ENCODE results near the gene TCF7L1.

Gene TCF7L1

DNA sequence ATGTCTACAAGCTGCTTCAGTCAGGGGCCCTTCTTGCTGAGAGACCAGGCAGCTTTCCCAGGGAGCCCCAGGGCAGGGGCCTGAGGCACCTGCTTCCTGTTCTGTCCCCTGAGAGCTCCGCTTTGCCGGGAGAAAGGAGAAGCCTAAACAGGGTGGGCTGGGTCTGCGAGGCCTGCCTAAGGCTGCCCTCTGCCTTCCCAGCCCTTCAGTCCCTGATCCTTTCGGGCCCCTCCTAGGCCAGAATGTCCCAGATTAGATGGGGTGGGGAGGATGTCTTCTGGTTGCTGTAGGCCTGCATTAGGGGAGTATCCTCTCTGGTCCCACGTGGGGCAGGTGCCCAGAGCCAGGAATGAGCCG lies 122.2 kb downstream of the TCF7L1 start:
- DNase-seq (ENCODE audit: low read depth), result no peak

DNA sequence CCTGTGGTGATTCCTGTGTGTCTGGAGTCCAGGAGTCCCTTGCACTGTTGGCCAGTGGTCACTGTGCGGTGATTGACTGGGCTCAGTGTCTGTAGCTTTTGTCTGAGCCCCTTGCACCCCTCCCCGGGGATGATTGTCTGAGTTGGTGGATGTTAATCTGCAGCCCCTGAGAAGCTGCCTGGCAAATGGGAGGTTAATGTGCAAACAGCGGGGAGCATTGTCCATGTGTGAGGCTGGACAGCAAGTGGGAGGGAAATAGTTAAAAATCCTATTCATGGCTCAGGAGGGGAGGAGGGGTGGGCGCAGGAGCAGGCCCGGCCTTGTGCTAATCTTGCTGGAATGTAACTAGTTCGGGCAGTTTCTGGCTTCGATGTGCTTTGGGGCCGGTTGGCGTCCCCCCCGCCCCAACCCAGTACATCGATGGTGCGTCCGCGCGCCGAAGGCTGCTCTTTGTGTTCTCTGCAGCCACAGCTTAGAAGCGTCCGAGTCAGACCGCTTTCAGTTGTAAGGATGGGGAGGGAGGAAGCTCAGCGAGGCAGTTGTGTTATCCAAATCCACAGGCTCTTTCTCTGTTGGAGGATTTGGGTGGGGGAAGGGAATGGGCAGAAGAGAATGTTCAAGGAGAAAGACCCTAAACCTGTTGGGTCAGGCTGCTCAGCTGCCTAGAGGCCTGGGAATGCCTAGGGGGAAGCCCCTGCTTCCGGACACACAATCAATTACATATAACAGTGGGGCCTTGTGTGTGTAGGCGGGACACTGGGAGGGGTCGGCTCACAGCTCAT lies 122.8 kb downstream of the TCF7L1 start:
- DNase-seq (ENCODE audit: low read depth), result no peak

DNA sequence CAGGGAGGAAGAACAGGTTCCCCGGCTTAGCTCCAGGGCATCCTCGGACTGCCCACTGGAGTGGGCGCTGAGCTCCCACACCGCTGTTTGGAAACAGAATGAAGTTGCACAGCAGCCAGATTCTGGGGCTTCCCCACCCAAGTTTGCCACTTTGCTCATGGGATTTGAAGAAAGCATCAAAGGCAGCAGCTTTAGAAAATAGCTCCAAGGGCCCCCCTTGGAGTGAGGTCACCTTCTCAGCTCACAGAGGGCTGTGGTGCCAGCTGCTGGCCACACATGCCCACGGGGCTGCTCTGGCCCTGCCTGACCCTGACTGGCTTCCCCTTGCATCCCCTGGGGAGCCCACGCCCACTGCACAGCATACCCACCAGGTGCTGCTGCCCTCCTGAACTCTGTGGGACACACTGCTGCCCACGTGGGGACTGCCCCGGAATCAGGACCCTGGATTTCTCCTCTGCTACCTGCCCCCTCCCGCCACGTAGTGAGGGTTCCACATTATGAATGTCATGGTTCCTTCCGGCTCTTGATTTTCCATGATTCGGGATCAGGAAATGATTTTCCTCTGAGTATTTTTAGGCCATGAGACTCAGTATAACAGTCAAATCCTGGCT lies 124.3 kb downstream of the TCF7L1 start:
- DNase-seq (ENCODE audit: low read depth), result no peak

GRCh38 chr2:85257970-85258605 lies 124.9 kb downstream of the TCF7L1 start:
- DNase-seq (ENCODE audit: low read depth), result no peak

DNA sequence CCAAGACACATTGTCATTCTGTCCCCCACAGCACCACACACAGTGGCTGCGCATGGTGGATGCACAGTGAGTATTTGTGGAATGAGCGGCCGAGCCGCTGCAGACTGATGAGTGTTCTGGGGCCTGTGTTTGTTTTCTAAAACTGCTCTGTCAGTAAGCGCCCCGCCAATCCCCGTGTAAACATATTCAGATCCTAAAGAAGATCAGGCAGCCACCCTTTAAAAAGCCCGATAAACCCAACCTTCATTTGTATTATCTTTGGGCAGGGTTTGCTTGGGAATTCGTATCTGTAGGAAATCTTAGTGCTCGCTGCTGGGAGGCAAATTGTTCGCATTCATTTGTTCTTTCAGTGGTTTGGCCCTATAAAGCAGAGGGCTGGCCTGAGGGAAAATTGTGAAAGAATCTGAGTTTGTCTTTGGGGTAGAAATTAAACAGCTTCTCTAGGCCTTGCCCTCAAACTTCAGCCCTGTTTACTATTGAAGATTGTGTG lies 126.0 kb downstream of the TCF7L1 start:
- no peak for DNase-seq (ENCODE audit: low read depth)

DNA sequence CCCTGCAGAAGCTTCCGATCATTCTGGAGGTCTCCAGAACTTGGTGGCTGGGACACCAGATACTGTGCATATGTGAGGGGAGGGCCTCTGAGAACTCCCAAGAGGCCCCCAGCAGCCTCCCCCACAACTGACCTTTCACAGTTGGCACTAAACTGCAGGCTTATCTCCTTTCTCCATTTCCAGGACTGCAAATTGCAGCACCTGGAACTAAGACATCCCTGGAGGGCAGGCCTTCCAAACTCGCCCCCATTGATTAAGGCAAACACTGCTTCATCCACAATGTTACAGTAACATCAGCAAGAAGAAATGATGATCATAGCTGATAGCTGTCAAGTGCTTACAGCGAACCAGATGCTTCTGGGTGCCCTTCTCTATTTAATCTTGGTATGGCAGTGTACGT lies 126.7 kb downstream of the TCF7L1 start:
- DNase-seq (ENCODE audit: low read depth), result no peak

DNA sequence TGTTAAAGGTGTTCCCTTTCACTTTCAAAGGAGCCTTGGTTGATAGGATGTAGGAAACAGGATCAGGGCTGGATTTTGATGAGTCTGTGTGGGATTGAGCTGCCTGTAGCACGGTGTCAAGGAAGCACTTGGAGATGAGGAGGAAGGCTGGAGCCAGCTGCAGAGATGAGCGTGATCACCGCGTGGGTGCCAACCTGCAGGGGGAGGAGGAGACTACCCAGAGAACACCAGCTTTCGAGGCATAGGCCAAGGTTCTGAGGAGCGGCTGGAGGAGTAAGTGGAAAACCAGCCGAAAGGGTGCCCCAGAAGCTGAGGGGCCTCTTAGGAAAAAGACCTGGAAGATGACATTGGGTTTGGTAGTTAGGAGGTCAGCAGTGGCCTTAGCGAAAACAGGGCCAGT lies 130.4 kb downstream of the TCF7L1 start:
- no peak for DNase-seq (ENCODE audit: low read depth)

GRCh38 chr2:85264471-85264870 lies 131.3 kb downstream of the TCF7L1 start:
- DNase-seq (ENCODE audit: low read depth), result no peak

- no peak for DNase-seq (ENCODE audit: low read depth)
Observed at GRCh38 chr2:85265304-85265703, 132.1 kb downstream of the TCF7L1 start.

DNA sequence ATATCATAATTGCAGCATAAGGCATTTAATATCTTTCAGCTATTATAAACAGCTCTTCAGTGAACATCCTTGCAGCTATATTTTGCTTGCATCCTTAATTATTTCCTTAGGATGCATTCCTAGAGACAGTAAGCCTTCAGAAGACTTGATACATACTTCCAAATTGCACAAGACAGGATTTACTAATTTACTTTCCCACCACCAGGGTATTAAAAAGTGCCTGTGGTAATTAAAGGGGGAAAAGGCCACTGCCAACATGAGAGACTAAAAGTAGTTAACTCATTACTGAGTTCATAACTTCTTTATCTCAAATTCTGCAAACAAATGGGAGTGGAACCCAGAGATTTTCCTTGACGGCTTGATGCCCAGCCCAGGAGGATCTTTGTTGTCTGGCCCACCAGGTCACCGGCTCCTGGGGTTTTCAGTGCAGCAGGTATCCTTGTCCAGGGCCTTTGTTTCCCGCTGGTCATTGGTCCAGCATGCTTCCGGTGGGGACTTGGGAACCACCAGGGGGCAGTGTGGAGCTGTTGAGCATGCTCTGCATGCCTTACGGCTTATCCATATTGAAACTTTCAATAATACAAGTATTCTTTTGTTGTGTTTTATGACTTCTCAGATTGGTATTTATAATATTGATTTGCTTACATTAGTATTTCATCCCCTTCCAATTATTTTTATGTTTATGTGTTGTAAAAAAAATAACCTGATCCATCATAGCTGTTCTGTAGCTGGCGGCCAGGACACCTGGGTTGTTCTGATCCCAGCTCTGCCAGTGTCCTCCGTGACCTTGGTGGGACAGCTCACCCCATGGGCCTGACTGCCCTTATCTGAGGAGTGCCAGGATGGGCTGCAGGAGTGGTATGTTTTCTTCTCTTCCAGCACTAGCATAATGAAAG lies 133.2 kb downstream of the TCF7L1 start:
- no peak for DNase-seq (ENCODE audit: low read depth)

DNA sequence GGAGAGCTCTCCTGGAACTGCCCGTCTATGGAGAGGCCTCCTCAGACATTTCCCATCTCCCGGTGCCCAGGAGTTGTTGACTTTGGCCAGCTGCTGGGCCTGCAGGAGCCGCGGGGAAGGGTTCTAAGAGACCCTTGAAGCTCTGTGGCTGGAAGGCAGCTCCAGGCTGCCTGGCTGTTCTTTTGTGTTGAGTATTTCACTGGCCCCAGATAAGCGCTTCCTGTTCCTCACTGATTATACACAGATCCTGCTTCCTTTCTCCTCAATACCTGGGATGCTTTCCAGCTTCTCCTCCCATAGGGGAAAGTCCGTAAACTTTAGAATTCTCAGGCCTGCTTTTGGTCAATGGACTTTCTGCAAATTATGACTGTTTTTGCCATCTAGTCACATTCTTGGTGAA lies 136.8 kb downstream of the TCF7L1 start:
- no peak for DNase-seq (ENCODE audit: low read depth)

DNA sequence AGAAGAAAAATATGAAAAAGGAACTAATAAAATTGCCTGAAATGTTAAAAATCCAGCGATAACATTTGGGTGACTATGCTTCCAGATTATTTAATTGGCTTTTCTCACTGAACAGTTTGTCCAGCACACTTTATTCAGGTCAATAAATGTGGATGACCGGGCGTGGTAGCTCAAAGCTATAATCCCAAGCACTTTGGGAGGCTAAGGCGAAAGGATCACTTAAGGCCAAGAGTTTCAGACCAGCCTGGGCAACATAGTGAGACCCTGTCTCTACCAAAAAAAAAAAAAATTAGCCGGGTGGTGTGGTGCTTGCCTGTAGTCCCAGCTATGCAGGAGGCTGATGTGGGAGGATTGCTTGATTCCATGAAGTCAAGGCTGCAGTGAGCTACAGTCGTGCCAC lies 139.2 kb downstream of the TCF7L1 start:
- no peak for DNase-seq (ENCODE audit: low read depth)

DNA sequence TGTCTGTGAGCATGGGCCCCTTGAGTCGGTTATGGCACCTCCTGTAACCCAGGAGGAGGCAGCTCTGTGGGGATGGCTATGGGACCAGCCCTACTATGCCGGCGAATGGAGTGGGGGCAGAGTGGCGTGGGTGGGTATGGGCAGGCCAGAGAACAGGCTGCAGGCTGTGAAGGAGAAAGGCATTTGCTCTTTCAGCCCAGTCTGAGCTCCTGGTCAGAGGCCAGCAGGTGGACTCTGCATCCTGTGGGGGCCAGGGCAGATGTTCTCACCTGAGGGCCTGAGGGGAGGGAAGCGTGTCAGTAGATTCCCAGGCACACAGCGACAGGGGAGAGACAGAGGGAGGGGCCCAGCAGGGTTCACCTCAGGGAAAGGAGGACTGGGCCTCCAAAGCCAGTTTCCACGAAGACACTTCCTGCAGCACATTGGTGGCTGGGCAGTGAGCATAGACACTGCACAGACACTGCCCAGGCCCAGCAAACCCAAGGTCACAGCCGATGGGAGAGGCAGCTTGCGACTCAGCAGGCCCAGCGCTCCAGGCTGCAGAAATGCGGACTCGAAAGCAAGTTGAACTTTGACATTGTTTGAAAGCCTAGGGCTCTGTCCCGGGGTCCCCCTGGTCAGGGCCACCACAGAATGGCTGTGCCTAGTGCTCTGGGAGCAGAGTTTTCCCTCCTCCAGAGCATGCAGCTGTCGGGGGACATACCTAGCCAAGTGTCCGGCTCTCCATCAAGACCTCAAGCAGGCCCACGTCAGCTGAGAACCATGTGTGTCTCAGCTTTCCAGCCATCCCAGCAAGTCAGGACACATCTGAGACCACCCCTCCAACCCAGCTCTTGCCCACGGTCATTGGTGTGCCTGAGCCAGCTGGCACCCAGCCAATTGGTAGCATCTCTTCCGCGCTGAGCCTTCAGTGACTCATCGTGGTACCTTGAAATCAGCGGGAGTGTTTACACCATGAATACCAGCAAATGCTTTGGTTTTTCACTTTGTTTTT lies 140.8 kb downstream of the TCF7L1 start:
- DNase-seq (ENCODE audit: low read depth), result no peak

DNA sequence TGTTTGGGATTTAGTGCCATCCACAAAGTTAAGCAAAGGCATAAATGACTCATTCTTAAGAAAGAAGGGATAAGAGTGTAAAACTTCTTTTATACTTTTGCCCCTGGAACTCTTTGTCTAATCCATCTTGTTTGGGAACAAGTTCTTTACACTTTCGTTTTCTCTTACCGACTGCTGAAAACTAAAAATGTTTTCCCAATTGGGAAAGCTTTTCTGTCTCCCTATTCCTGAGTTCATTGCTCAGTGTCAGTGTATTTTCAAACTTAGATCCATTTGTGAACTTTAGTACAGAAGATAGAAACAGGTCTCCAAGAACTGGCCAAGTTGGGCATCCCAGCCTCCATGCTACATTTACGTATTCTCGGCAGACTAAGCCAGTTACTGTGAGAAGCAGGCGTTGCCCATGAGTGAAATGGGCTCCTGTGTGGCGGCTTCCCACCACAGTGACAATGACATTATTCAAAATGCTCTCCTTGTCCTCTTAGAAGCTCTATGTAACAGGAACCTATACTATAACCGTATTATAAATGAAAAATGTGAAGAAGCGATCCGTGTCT lies 142.9 kb downstream of the TCF7L1 start:
- DNase-seq (ENCODE audit: low read depth), result no peak

GRCh38 chr2:85276571-85277118 lies 143.5 kb downstream of the TCF7L1 start:
- DNase-seq (ENCODE audit: low read depth), result no peak

- no peak for DNase-seq (ENCODE audit: low read depth)
Observed at GRCh38 chr2:85277416-85278158, 144.4 kb downstream of the TCF7L1 start.

DNA sequence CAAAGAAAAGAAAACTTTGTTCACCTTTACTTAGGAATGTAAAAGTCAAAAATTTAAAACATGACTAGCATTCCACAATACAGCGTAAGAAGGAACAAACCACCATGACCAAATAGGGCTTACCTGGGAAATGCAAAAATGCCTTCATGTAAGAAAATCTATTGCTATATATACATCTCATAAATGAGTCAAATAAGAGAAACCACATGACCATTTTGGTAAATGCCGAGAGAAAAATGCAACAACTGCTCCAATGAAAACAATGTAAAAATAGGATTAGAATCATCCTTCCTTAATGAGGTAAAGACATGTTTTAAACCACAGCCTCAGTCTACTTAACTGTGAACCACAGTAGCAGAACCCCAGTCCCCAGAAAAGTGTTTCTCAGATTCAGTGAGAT lies 145.2 kb downstream of the TCF7L1 start:
- no peak for DNase-seq (ENCODE audit: low read depth)

DNA sequence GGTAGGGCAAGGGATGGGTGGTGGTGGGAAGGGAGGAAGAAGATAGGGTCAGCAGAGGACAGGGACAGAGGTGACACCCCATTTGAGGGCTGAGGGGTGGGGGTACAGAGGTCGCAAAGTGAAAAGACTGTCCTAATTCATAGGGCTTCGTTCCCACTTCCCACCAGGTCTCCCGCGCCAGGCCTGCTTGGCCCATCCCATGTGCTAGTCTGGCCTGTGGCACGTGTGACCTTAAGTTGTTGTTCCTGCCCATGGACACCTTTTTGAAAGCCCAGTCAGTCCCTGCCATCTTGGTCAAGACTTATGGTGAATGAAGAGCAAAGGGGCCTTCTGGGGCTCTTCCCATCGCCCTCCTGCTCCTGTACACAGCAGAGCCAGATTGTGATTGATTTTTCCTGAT lies 148.4 kb downstream of the TCF7L1 start:
- no peak for DNase-seq (ENCODE audit: low read depth)

DNA sequence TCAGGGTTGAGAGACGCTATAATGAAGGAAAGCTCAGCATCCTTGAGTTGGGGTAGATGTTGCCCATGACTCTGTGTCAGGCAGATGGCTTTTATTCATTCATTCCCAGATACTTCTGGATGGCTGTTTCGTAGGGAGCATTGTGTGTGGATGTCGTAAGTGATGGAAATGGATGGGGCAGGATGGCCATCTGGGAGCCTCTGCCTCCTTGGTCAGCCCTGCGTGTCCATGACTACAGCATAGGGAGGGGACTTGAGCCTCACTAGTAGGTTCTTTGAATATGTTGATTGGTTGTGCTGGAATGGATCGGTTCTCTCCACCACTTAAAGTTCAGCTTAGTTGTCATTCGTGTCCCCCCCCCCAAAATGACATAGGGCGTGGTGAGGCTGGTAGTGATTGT lies 149.7 kb downstream of the TCF7L1 start:
- DNase-seq (ENCODE audit: low read depth), result no peak

DNA sequence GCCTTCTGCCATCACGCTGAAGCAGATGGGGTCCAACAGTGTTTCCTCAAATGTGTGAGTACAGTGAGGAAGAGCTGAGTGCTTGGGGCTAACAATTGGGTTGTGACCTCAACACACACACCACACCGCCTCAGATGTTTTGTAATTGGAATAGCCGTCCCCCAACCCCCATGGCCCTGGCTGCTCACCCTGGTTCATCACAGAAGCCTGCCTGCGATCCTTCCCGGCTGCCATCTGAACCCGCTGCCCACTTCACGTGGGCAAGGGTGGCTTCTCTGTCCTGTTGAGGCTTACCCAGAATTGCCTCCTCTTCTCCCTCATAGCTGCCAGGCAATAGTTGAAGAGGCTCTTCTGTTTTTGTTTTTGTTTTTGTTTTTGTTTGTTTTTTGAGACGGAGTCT lies 150.4 kb downstream of the TCF7L1 start:
- no peak for DNase-seq (ENCODE audit: low read depth)
